Activated CD4-positive, alpha-beta T cell treated with anti-CD3 and anti-CD28 coated beads for 1 hour (primary cell): Measurements from ENCODE around the gene DLK1.

Source experiments
- DNase-seq: peaks from one replicate; pipeline ENCODE4 v3.0.0-alpha.2; 2020

DLK1 gene

GRCh38 chr14:100735271-100735670 lies 8.6 kb downstream of the DLK1 start:
- no peak for DNase-seq

GRCh38 chr14:100736269-100737180 lies 9.8 kb downstream of the DLK1 start:
- DNase-seq: no peak

GRCh38 chr14:100737526-100737925 lies 10.8 kb downstream of the DLK1 start:
- DNase-seq: no peak

GRCh38 chr14:100738269-100738691 lies 11.6 kb downstream of the DLK1 start:
- DNase-seq: no peak

GRCh38 chr14:100738704-100739131 lies 12.0 kb downstream of the DLK1 start:
- DNase-seq: no peak

- DNase-seq: no peak
Observed at GRCh38 chr14:100739306-100739705, 12.6 kb downstream of the DLK1 start.

GRCh38 chr14:100740196-100740825 lies 13.6 kb downstream of the DLK1 start:
- DNase-seq: no peak

GRCh38 chr14:100740929-100741328 lies 14.2 kb downstream of the DLK1 start:
- no peak for DNase-seq

- no peak for DNase-seq
Observed at GRCh38 chr14:100741966-100742365, 15.3 kb downstream of the DLK1 start.

- no peak for DNase-seq
Observed at GRCh38 chr14:100746326-100746725, 19.6 kb downstream of the DLK1 start.

- DNase-seq: no peak
Observed at GRCh38 chr14:100747021-100747586, 20.4 kb downstream of the DLK1 start.

- no peak for DNase-seq
Observed at GRCh38 chr14:100747736-100748135, 21.0 kb downstream of the DLK1 start.

GRCh38 chr14:100748403-100748802 lies 21.7 kb downstream of the DLK1 start:
- no peak for DNase-seq

GRCh38 chr14:100748944-100749343 lies 22.3 kb downstream of the DLK1 start:
- no peak for DNase-seq

- DNase-seq: no peak
Observed at GRCh38 chr14:100749967-100750597, 23.4 kb downstream of the DLK1 start.

GRCh38 chr14:100750762-100751699 lies 24.3 kb downstream of the DLK1 start:
- DNase-seq: no peak

GRCh38 chr14:100754020-100754419 lies 27.3 kb downstream of the DLK1 start:
- no peak for DNase-seq

- DNase-seq: no peak
Observed at GRCh38 chr14:100755649-100756048, 29.0 kb downstream of the DLK1 start.

- DNase-seq: no peak
Observed at GRCh38 chr14:100761481-100761880, 34.8 kb downstream of the DLK1 start.

GRCh38 chr14:100762089-100762515 lies 35.4 kb downstream of the DLK1 start:
- no peak for DNase-seq

- DNase-seq: no peak
Observed at GRCh38 chr14:100762901-100763300, 36.2 kb downstream of the DLK1 start.

- no peak for DNase-seq
Observed at GRCh38 chr14:100764471-100765115, 37.9 kb downstream of the DLK1 start.
